Testis (tissue), 3 donors: ENCODE measurements around the gene POFUT1. TPM values are rescaled to one million over a fixed set of nuclear protein-coding genes. Genes with fewer than 3 reads are reported as not detected.

ENCODE experiments used
- DNase-seq: peaks from one replicate; pipeline ENCODE4 v3.0.0-alpha.2; 2019
- H3K27ac ChIP-seq, 2 donors: fragments of 200-600 bp; sonication (generic); one replicate each; pipeline ENCODE4 v1.5.1; 2019
- H3K27me3 ChIP-seq: fragments of 200-600 bp; sonication (generic); one replicate; pipeline ENCODE4 v1.5.1; 2019
- H3K36me3 ChIP-seq: fragments of 200-600 bp; sonication (generic); one replicate; pipeline ENCODE4 v1.5.1; 2017; ENCODE audit warnings: low read depth; ENCODE audit errors: missing control alignments
- H3K4me1 ChIP-seq: fragments of 200-600 bp; sonication (generic); one replicate; pipeline ENCODE4 v1.5.1; 2019
- H3K4me3 ChIP-seq, 2 donors: fragments of 200-600 bp; sonication (generic); one replicate each; pipeline ENCODE4 v1.5.1; 2017 to 2019
- H3K9me3 ChIP-seq: fragments of 200-600 bp; sonication (generic); one replicate; pipeline ENCODE4 v1.5.1; 2017
- POLR2A ChIP-seq: fragments of 450-650 bp; IDR thresholded peaks from one replicate; pipeline ENCODE4 v1.6.1; 2017; ENCODE audit warnings: antibody characterized with exemption, mild to moderate bottlenecking, moderate library complexity
- WGBS, 2 donors: methylation state at CpG; one replicate each; pipeline ENCODE4 v1.1.5; 2018; 5-methylcytosine and 5-hydroxymethylcytosine counted together
- intact Hi-C: fragments of 100-400 bp; cut with DNase I; formaldehyde crosslinking; loops from one replicate; pipeline ENCODE4 v1.15.1; 2023; ENCODE audit warnings: low total_unique reads
- polyA plus RNA-seq: library from polyadenylated mRNA; stranded (reverse); fragments of 350-450 nt; fragmentation: Illumina TruSeq; extraction: RNeasy Lipid Tissue Mini Kit (QIAGEN cat#74804); gene quantifications from one replicate; pipeline ENCODE4 v1.2.3, GENCODE V29; 2014; ENCODE audit warnings: low read depth, low replicate concordance; ENCODE audit not compliant: insufficient read depth
- total RNA-seq, 2 donors: library from RNA; depleted of rRNA; stranded (reverse); fragments of >200 nt; gene quantifications; one replicate each; pipeline ENCODE4 v1.2.3, GENCODE V29; 2016
- TF ChIP-seq, protein P1 (sequence below), 3 experiments: fragments of 450-650 bp in 2 of 3; fragments of 200-600 bp in 1 of 3; sonication (generic) in 1 of 3; IDR thresholded peaks; one replicate each; pipeline ENCODE4 v1.5.1; 2016 to 2019; ENCODE audit warnings: antibody characterized with exemption in 3 of 3, mild to moderate bottlenecking in 2 of 3, moderate library complexity in 1 of 3

The POFUT1 gene
- total and polyA plus RNA-seq, 3 donors from 2014 or later, result 31.0 to 54.2 (median 46.6) TPM

DNA sequence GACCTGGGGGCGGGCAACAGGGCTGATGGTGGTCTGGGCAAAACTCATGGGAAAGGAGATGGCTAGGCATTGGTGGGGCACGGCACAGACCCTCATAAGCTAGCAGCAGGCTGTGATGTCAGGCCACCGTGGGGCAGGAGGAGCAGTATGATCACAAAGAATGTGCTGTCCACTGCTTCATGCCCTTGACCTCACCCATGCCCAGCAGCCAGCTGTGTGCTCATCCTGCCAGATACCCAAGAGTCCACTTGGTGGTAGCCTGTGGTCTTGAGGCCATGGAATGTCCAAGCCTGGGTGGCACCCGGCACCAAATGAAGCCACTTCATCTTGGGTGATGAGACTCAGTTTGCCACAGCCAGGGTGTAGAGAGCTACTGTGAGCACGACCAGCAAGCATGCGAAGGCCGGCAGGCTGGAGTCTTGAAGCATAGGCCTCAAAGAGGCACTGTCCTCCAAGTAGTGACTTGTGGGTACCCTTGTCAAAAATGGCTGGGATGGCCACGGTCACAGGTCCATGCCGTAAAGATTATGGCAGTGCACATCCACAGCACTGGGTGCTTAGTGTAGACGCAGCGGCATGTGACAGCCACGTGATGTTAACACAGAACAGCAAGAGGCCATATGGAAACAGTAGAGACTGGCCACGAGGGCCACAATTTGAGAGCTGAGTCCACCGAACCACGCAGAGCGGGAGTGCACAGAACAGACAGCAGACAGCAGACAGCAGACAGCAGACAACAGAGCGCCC is 19.1 kb upstream of the POFUT1 start:
- intact Hi-C loops, result no loop called here
- TF ChIP-seq POLR2A, result no peak
- TF ChIP-seq, protein P1, sequence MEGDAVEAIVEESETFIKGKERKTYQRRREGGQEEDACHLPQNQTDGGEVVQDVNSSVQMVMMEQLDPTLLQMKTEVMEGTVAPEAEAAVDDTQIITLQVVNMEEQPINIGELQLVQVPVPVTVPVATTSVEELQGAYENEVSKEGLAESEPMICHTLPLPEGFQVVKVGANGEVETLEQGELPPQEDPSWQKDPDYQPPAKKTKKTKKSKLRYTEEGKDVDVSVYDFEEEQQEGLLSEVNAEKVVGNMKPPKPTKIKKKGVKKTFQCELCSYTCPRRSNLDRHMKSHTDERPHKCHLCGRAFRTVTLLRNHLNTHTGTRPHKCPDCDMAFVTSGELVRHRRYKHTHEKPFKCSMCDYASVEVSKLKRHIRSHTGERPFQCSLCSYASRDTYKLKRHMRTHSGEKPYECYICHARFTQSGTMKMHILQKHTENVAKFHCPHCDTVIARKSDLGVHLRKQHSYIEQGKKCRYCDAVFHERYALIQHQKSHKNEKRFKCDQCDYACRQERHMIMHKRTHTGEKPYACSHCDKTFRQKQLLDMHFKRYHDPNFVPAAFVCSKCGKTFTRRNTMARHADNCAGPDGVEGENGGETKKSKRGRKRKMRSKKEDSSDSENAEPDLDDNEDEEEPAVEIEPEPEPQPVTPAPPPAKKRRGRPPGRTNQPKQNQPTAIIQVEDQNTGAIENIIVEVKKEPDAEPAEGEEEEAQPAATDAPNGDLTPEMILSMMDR (IDR thresholded peaks at IDR 0.05), result no peak
- peak overlapping the region in 1 of 2 donors; percentile 70 for H3K4me3 ChIP-seq
- H3K36me3 ChIP-seq, result no peaks in the 10 kb centered on the region
- no peak overlapping the region for H3K27ac ChIP-seq
- H3K4me1 ChIP-seq, result peaks cover 28% of the 10 kb centered on the region
- no peaks in the 10 kb centered on the region for H3K9me3 ChIP-seq
- H3K27me3 ChIP-seq, result no peaks in the 10 kb centered on the region
- WGBS, 2 donors, result 84 to 85% methylated on average over 12 to 17 of the region's 17 CpGs
- no peak for DNase-seq

DNA sequence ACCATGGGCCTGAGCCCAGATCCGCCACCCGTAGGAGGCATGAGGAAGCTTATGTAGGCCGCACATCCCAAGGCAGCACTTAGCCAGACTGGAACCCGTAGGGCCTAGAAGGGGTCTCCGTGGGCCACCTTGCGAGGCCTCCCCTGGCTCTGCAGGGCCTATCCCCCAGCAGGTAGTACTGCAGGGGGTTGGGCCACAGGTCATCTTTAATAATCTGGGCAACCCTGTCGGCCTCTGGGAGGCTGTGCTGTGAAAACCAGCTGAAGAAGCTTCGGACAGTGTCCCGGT is 18.6 kb upstream of the POFUT1 start:
- Histone ChIP-seq H3K4me3 (peak overlapping the region in 1 of 2 donors; percentile 70), H3K27me3 (no peaks in the 10 kb centered on the region), H3K36me3 (no peaks in the 10 kb centered on the region), H3K4me1 (peaks cover 28% of the 10 kb centered on the region), H3K27ac (no peak overlapping the region), H3K9me3 (no peaks in the 10 kb centered on the region)
- WGBS, 2 donors, result 60 to 83% methylated on average over 6 to 9 of the region's 9 CpGs
- no peak for DNase-seq
- intact Hi-C loops, result no loop called here
- TF ChIP-seq, protein P1 (IDR thresholded peaks at IDR 0.05), result no peak
- TF ChIP-seq POLR2A, result no peak

DNA sequence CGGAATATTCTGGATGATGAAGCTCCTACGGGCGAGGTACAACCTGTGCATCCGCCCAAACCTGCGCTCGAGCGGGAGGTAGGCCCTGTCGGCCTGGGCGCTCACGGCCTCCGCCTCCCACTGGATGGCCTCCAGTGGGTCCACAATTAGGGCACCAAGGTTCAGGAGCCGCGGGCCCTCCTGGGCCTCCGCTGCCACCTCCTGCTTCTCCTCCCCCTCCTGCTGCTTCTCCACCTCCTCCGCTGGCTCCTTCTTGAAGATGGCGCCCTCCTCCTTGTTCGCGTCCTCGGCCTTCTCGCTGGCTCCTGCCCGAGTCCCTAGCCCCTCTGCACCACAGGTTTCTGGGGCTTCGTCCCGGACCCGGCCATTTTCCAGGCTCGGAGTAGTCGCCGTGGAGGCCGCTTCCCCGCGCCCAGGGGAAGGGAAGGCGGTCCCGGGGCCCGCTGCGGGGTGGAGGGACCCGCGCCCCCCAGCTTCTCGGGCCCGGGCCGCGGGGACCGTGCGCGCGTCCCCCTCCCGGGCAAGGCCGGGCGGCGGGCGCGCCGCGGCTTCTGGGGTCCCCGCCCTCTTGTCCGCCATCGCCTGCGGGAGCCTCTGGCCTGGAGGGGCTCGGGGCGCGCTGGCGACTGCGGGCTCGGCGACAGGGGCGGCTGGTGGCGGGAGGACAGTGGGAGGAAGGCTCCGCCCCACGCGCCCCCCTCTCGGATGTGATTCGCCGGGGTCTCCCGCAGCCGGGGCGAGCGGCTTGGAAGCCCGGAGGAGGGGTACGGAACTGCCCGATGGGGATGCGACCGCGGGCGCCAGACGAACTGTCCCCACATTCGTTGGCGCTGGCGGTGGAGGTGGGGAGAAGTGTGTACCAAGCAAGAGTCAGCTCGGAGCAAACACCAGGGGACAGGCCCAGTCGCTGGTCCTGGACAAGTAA is 17.7 kb upstream of the POFUT1 start:
- TF ChIP-seq, protein P1 (IDR thresholded peaks at IDR 0.05), result no peak
- TF ChIP-seq POLR2A, result no peak
- DNase-seq, result peak; percentile 64
- WGBS, 2 donors, result 3 to 7% methylated on average over 13 to 81 of the region's 88 CpGs
- intact Hi-C loops, result no loop called here
- peak overlapping the region; percentile 70 to 72 for H3K4me3 ChIP-seq
- H3K36me3 ChIP-seq, result no peaks in the 10 kb centered on the region
- H3K4me1 ChIP-seq, result peaks cover 28% of the 10 kb centered on the region
- H3K27me3 ChIP-seq, result no peaks in the 10 kb centered on the region
- H3K9me3 ChIP-seq, result no peaks in the 10 kb centered on the region
- H3K27ac ChIP-seq, result peak overlapping the region; percentile 82 to 87

DNA sequence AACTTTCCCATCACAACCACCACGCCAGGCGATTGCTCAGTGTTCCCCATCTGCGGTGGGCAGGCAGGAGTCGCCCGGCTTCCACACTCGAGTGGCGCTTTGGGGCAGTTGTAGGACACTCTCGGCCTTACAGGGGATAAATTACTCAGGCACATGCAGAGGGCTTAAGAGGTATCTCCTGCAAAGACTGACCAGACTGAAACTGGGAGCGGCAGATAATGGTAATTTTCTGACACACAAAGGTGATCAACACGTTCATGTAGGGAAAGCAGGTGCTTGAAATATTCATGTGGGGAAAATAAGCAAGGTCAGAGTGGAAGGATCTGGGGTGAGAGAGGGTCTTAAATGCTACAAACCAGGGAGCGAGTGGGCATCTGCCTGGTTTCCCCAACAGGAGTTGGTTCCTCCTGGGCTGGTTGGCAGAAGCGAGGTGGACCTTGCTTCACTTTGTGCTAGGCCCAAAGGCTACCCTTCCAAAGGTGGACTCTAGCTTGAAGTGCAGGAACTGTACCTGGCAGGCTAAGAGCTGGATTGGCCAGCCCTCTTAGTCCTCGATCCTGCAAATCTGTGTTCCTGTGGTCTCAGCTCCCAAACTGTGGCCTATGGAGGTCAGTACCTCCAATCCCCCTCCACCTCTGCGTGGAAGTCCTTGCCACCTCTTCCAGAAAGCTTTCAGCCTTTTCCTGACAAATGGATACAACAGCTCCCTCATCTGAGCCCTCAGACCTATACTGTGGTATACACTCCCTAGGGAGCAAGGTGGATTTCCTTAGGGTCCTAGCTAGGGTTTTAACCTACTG is 16.9 kb upstream of the POFUT1 start:
- TF ChIP-seq, protein P1 (IDR thresholded peaks at IDR 0.05), result no peak
- no peak for TF ChIP-seq POLR2A
- intact Hi-C loops, result no loop called here
- H3K4me1 ChIP-seq, result peaks cover 28% of the 10 kb centered on the region
- peak overlapping the region; percentile 82 to 87 for H3K27ac ChIP-seq
- 28 to 35% methylated on average over 11 to 14 of the region's 14 CpGs for WGBS, 2 donors
- no peaks in the 10 kb centered on the region for H3K9me3 ChIP-seq
- H3K27me3 ChIP-seq, result no peaks in the 10 kb centered on the region
- no peak for DNase-seq
- peak overlapping the region; percentile 70 to 72 for H3K4me3 ChIP-seq
- H3K36me3 ChIP-seq, result no peaks in the 10 kb centered on the region
